GM18502 (cell line): ENCODE measurements around the gene SNHG17.
"Not testable (repeated sequence)": the region's sequence is repeated elsewhere in the genome, so short reads cannot be mapped to it uniquely, and the experiment has no call there.

Experiments used
- ATAC-seq: cut with Tn5 transposase; IDR thresholded peaks from one replicate; pipeline ENCODE4 v1.9.1; 2021; ENCODE audit warnings: mild to moderate bottlenecking; ENCODE audit not compliant: unreplicated experiment, poor library complexity

Gene SNHG17

DNA sequence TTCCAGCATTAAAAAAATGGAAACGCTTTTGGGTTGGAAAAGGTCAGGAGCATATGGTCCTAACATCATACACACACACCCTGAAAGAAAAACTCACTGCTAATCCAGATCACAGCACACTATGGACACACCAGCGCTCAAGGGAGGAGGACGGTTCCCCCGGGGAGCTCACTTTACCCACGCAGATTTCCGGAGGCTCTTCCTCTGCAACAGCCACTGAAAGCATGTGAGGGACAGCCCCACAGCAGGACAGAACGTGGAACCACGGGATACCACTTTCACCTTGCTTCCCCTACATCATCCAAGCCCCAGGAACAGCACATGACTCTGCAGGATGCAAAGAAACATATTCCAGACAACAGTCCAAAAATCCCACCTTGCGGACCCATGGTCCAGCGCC, 13.2 kb downstream of the SNHG17 start:
- ATAC-seq = no peak

DNA sequence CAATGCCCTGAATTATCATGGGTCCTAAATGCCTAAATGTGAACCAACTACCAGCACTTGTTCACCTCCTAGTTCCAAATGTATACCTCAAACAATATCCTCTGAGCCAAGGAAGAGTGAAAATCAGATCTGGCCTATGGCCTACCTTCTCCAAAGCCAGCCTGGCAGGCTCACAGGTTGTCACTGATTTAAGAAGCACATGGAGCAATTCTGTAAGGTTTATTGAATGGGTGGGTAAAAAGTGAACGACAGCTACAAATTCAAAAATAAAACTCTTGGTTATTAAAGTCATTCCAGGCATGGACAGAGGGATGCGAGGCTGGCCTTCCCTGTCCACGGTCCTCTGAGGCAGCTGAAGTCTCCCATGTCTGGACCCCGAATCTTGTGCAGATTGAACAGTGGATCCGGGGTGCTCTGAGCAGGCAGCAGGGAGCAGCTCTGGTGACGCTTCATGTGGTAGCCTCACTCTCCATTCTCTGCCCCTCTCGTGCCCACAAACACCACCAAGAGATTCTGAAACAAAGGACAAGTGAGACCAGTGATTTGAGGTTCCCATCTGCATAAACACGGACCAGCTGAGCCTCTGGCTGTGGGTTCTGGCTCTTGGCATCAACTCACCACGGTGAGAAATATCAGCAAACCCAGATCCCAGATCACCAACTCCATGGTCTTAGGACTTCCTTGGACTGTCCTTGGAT, 14.6 kb downstream of the SNHG17 start:
- ATAC-seq = no peak

GRCh38 chr20:38418509-38419204, 16.5 kb downstream of the SNHG17 start:
- no peak for ATAC-seq

- ATAC-seq = no peak
Measured at GRCh38 chr20:38414769-38415450, 20.2 kb downstream of the SNHG17 start.

- ATAC-seq = no peak
Measured at GRCh38 chr20:38412877-38413577, 22.1 kb downstream of the SNHG17 start.

- not testable (repeated sequence) for ATAC-seq
Measured at GRCh38 chr20:38407822-38408221, 27.3 kb downstream of the SNHG17 start.

GRCh38 chr20:38407321-38407720, 27.8 kb downstream of the SNHG17 start:
- ATAC-seq = no peak

GRCh38 chr20:38406476-38406875, 28.7 kb downstream of the SNHG17 start:
- ATAC-seq = no peak

GRCh38 chr20:38405132-38405531, 30.0 kb downstream of the SNHG17 start:
- ATAC-seq = no peak

DNA sequence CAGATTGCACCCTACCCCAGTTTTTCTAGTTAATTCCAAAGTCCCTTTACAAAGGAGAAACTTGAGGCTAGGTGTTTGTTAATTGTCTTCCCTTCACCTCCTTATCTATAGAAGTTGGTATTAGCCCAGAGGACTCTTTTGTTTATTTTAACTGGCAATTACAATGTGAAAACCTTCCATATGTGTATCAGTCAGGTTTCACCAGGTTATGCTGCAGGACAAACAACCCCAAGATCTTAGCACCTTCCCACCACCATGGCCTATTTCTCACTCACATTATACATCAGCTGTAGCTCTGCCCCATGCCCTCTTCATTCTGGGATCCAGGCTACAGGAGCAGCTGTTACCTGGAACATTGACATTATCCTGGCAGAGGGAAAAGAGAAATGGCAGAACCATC, 31.1 kb downstream of the SNHG17 start:
- no peak for ATAC-seq

GRCh38 chr20:38402816-38403215, 32.3 kb downstream of the SNHG17 start:
- ATAC-seq = no peak

GRCh38 chr20:38402089-38402488, 33.0 kb downstream of the SNHG17 start:
- ATAC-seq = no peak

DNA sequence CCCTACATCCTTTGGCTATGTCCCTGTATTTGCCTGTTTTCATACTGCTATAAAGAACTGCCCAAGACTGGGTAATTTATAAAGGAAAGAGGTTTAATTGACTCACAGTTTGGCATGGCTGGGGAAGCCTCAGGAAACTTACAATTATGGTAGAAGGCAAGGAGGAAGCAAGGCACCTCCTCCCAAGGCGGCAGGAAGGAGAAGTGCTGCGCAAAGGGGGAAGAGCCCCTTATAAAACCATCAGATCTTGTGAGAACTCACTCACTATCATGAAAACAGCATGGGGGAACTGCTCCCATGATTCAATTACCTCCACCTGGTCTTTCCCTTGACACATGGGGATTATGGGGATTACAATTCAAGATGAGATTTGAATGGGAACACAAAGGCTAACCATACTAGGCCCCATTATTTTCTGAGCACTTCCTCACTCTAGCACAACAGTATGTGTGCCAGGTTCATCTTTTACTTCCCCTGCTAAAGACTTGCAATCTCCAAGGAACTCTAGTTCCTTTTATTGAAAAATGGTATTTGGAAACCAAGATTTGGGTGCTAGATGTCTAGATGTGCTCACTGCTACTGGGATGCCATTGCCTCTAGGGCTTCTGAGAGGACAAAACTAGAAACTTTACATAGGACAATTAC, 39.3 kb downstream of the SNHG17 start:
- not testable (repeated sequence) for ATAC-seq

GRCh38 chr20:38395165-38395564, 40.0 kb downstream of the SNHG17 start:
- ATAC-seq = no peak

DNA sequence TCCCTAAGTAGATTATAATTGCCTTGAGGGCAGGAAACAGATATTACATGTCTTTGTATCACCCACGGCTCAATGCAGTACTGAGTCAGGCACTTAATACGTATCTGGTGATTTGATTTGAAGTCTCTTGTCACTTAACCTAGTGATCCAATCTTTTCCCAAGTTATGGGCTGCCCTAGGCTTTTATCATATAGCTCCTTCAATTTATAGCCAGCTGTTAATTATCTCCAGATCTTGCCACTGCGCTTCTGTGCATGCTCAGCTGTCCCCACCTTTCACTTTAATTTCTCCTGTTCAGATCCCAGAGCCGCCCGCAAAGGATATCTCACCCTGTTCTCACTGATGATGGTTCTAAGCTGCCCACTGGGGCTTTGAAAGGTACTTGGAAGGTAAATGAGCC, 41.9 kb downstream of the SNHG17 start:
- no peak for ATAC-seq

GRCh38 chr20:38392356-38392755, 42.8 kb downstream of the SNHG17 start:
- ATAC-seq = no peak

GRCh38 chr20:38387953-38388352, 47.2 kb downstream of the SNHG17 start:
- ATAC-seq = no peak

DNA sequence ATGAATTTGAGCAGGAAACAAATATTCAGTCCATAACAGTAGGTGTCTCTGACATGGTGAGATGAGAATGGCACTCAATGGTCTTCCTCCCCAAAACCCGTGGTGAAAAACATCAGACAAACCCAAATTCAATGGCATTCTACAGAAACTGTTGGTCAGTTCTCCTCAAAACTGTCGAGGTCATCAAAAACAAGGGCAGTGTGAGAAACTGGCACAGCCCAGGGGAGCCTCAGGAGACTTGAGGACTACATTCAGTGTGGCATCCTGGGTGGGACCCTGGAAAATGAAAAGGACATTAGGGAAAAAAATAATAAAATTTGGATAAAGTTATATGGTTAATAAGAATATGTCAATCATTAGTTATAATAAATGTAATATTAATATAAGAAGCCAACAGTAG, 48.3 kb downstream of the SNHG17 start:
- ATAC-seq = no peak

DNA sequence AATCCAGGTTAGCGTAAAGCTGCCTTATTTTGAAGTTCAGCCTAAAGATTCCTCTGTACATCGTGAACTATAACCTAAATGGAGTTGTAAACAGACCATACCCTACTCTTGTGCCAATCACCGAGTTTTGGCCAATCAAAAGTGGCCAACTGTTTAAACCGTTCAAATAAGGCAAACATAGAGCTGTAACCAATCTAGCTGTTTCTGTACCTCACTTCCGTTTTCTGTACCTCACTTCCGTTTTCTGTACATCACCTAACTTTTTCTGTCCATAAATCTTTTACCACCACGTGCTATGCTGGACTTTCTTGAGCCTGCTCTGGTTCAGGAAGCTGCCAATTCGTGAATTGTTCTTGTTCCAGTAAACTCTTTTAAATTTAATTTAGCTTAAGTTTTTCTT, 49.1 kb downstream of the SNHG17 start:
- no peak for ATAC-seq

- no peak for ATAC-seq
Measured at GRCh38 chr20:38383147-38383546, 52.0 kb downstream of the SNHG17 start.
